HL-60 (cell line): ENCODE data around the gene CD40.

ENCODE experiments used
- GABPA ChIP-seq: IDR thresholded peaks from 2 replicates; pipeline ENCODE4 v1.6.1; 2012; ENCODE audit warnings: low read depth
- POLR2AphosphoS5 ChIP-seq: IDR thresholded peaks from 2 replicates; pipeline ENCODE4 v1.6.1; 2012; ENCODE audit warnings: low read depth
- TF ChIP-seq, protein P1 (sequence below): IDR thresholded peaks from one replicate; pipeline ENCODE4 v1.5.1; 2011; ENCODE audit warnings: low read length, control low read depth, inconsistent platforms; ENCODE audit not compliant: insufficient read depth

DNA sequence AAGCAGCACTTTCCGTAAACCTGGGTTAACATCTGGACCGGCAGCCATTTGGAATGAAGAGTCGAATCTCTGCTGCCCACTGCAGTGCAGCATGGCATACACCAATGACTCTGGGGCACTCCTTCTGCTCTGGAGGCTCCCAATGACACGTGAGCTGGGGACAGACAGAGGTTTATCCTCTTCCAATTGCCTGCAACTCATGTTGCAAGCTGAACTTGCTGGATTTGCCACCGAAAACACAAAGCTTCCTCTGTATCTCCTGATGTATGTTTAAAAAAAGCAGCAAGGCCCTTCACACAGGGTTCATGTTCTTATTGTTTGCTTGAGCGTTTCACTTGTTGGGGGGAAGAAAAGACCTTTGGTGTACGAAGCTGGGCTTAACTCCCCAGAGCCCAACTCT, 39.2 kb upstream of the CD40 start:
- TF ChIP-seq, protein P1, sequence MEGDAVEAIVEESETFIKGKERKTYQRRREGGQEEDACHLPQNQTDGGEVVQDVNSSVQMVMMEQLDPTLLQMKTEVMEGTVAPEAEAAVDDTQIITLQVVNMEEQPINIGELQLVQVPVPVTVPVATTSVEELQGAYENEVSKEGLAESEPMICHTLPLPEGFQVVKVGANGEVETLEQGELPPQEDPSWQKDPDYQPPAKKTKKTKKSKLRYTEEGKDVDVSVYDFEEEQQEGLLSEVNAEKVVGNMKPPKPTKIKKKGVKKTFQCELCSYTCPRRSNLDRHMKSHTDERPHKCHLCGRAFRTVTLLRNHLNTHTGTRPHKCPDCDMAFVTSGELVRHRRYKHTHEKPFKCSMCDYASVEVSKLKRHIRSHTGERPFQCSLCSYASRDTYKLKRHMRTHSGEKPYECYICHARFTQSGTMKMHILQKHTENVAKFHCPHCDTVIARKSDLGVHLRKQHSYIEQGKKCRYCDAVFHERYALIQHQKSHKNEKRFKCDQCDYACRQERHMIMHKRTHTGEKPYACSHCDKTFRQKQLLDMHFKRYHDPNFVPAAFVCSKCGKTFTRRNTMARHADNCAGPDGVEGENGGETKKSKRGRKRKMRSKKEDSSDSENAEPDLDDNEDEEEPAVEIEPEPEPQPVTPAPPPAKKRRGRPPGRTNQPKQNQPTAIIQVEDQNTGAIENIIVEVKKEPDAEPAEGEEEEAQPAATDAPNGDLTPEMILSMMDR, result no peak
- TF ChIP-seq GABPA (no peak), POLR2AphosphoS5 (no peak)
